Spleen (tissue), 11 donors: Measurements from ENCODE around the gene PEX14. TPM values are rescaled to one million over a fixed set of nuclear protein-coding genes. Genes with fewer than 3 reads are reported as not detected.

Experiments used
- DNase-seq: peaks from one replicate; pipeline ENCODE4 v3.0.0-alpha.2; 2020
- H3K27ac ChIP-seq, 8 donors: fragments of 200-600 bp; sonication (generic) in 7 of 8; 1 replicate in 4 of 8; 2 replicates in 4 of 8; pipeline versions ENCODE4 v1.5.0 to v1.8.0; 2016 to 2021; ENCODE audit warnings: inconsistent platforms in 4 of 8, mild to moderate bottlenecking in 4 of 8, moderate library complexity in 1 of 8
- H3K27me3 ChIP-seq, 7 donors: fragments of 200-600 bp; sonication (generic) in 6 of 7; replicated peaks in 1 of 7; 1 replicate in 4 of 7; 2 replicates in 3 of 7; pipeline versions ENCODE4 v1.5.0 to v1.8.0; 2016 to 2021; ENCODE audit warnings: inconsistent platforms in 3 of 7, mild to moderate bottlenecking in 1 of 7
- H3K36me3 ChIP-seq, 6 donors: fragments of 200-600 bp; sonication (generic) in 5 of 6; 1 replicate in 4 of 6; 2 replicates in 2 of 6; pipeline versions ENCODE4 v1.5.0 to v1.8.0; 2016 to 2021; ENCODE audit warnings: inconsistent platforms in 2 of 6
- H3K4me1 ChIP-seq, 6 donors: fragments of 200-600 bp; sonication (generic) in 5 of 6; 1 replicate in 3 of 6; 2 replicates in 3 of 6; pipeline versions ENCODE4 v1.5.0 to v1.8.0; 2016 to 2021; ENCODE audit warnings: inconsistent platforms in 3 of 6
- H3K4me3 ChIP-seq, 8 donors: fragments of 200-600 bp; sonication (generic) in 7 of 8; 1 replicate in 4 of 8; 2 replicates in 4 of 8; pipeline versions ENCODE4 v1.5.0 to v1.8.0; 2016 to 2021; ENCODE audit warnings: inconsistent platforms in 4 of 8, mild to moderate bottlenecking in 4 of 8, moderate library complexity in 2 of 8
- H3K9me3 ChIP-seq, 8 donors: fragments of 200-600 bp; sonication (generic) in 7 of 8; 1 replicate in 4 of 8; 2 replicates in 4 of 8; pipeline versions ENCODE4 v1.5.0 to v1.8.0; 2016 to 2021; ENCODE audit warnings: inconsistent platforms in 4 of 8
- POLR2A ChIP-seq, 3 donors: fragments of 450-650 bp; IDR thresholded peaks; one replicate each; pipeline ENCODE4 v1.5.1; 2017; ENCODE audit warnings: antibody characterized with exemption in 3 of 3, mild to moderate bottlenecking in 1 of 3
- POLR2AphosphoS5 ChIP-seq, 3 donors: sonication (generic); formaldehyde crosslinking; IDR thresholded peaks; one replicate each; pipeline ENCODE4 v1.5.1; 2017; ENCODE audit warnings: antibody characterized with exemption in 3 of 3
- WGBS, 5 donors: extraction: QIAGEN DNeasy Blood & Tissue Kit in 3 of 5; methylation state at CpG; one replicate each; pipeline versions ENCODE4 v1.1.5 to v1.1.7; 2013 to 2018; 5-methylcytosine and 5-hydroxymethylcytosine counted together
- intact Hi-C: fragments of 100-400 bp; cut with DNase I; formaldehyde crosslinking; loops from one replicate; pipeline ENCODE4 v1.15.0; 2023; ENCODE audit warnings: low total_unique reads
- polyA plus RNA-seq, 3 donors: library from polyadenylated mRNA; stranded (reverse); fragments of 200-250 nt; gene quantifications; one replicate each; pipeline ENCODE4 v1.2.1, GENCODE V29; 2013
- total RNA-seq, 7 donors: library from RNA; depleted of rRNA in 3 of 7; stranded (reverse); fragments of >200 nt in 3 of 7; fragmentation: NEBNext Ultra II Directional in 4 of 7; extraction: Animal tissue kit (Norgen Biotek cat#: 25700) in 4 of 7; gene quantifications; one replicate each; pipeline versions ENCODE4 v1.1.0 to v1.2.1, GENCODE V29; 2016 to 2021
- TF ChIP-seq, protein P1 (sequence below), 11 experiments: fragments of 200-600 bp in 7 of 11; fragments of 450-650 bp in 4 of 11; sonication (generic) in 4 of 11; IDR thresholded peaks in 8 of 11; conservative IDR thresholded peaks in 3 of 11; 1 replicate in 7 of 11; 2 replicates in 4 of 11; pipeline versions ENCODE4 v1.4.0 to v1.8.0; 2016 to 2021; ENCODE audit warnings: antibody characterized with exemption in 11 of 11, inconsistent platforms in 4 of 11, mild to moderate bottlenecking in 1 of 11
- donor health status: healthy with polysubstance abuse.
- donor health status: DM: no; HTN: no; CAD: no; lungs with moderate emphysema.
- donor health status: DM: no; HTN: no; CAD: no.
- donor health status: Bipolar disorder and iron deficiency.
- donor health status: healthy.
- donor health status: DM: no; HTN: no; CAD: no.
- donor health status: DM: yes; HTN: yes; CAD: no.

PEX14 gene
- total and polyA plus RNA-seq, 10 donors, result 9.3 to 19.7 (median 12.1) TPM

GRCh38 chr1:10629091-10629815 lies 154.5 kb downstream of the PEX14 start:
- DNase-seq, result peak; percentile 61
- H3K27ac ChIP-seq, result no peak overlapping the region

GRCh38 chr1:10629816-10630571 lies 155.2 kb downstream of the PEX14 start:
- 86 to 96% (median 91%) methylated on average over 35 to 36 of the region's 36 CpGs for WGBS, 5 donors
- Histone ChIP-seq H3K4me1 (peaks cover 0 to 5% (median 0%) of the 10 kb centered on the region in 6 donors), H3K36me3 (peaks cover 0 to 88% (median 40%) of the 10 kb centered on the region in 6 donors), H3K27me3 (no peaks in the 10 kb centered on the region), H3K4me3 (no peak overlapping the region), H3K27ac (no peak overlapping the region), H3K9me3 (no peaks in the 10 kb centered on the region)
- TF ChIP-seq POLR2AphosphoS5 (IDR thresholded peaks at IDR 0.05) (peak in 1 of 3 donors; percentile 48), POLR2A (IDR thresholded peaks at IDR 0.05) (no peak)
- TF ChIP-seq, protein P1, sequence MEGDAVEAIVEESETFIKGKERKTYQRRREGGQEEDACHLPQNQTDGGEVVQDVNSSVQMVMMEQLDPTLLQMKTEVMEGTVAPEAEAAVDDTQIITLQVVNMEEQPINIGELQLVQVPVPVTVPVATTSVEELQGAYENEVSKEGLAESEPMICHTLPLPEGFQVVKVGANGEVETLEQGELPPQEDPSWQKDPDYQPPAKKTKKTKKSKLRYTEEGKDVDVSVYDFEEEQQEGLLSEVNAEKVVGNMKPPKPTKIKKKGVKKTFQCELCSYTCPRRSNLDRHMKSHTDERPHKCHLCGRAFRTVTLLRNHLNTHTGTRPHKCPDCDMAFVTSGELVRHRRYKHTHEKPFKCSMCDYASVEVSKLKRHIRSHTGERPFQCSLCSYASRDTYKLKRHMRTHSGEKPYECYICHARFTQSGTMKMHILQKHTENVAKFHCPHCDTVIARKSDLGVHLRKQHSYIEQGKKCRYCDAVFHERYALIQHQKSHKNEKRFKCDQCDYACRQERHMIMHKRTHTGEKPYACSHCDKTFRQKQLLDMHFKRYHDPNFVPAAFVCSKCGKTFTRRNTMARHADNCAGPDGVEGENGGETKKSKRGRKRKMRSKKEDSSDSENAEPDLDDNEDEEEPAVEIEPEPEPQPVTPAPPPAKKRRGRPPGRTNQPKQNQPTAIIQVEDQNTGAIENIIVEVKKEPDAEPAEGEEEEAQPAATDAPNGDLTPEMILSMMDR (IDR thresholded peaks at IDR 0.05 in 8 of 11, conservative IDR thresholded peaks at IDR 0.05 in 3 of 11), result no peak
- DNase-seq, result peak; percentile 64
- intact Hi-C loops, result no loop called here

More at GRCh38 chr1:10629091-10629815, 154.5 kb downstream of the PEX14 start:
- H3K4me3 ChIP-seq, result no peak overlapping the region
- H3K9me3 ChIP-seq, result no peaks in the 10 kb centered on the region
- peaks cover 0 to 95% (median 47%) of the 10 kb centered on the region in 6 donors for H3K36me3 ChIP-seq
- 89 to 94% (median 93%) methylated on average over 14 to 25 of the region's 25 CpGs for WGBS, 5 donors
- intact Hi-C loops, result no loop called here
- no peaks in the 10 kb centered on the region for H3K27me3 ChIP-seq
- peaks cover 0 to 5% (median 0%) of the 10 kb centered on the region in 6 donors for H3K4me1 ChIP-seq
- TF ChIP-seq POLR2A (IDR thresholded peaks at IDR 0.05), result no peak

- Histone ChIP-seq H3K9me3 (no peaks in the 10 kb centered on the region), H3K27ac (no peak overlapping the region), H3K4me3 (no peak overlapping the region), H3K36me3 (peaks cover 0 to 81% (median 37%) of the 10 kb centered on the region in 6 donors), H3K27me3 (no peaks in the 10 kb centered on the region), H3K4me1 (peaks cover 0 to 8% (median 0%) of the 10 kb centered on the region in 6 donors)
- no peak for TF ChIP-seq POLR2AphosphoS5 (IDR thresholded peaks at IDR 0.05)
- TF ChIP-seq, protein P1 (IDR thresholded peaks at IDR 0.05 in 8 of 11, conservative IDR thresholded peaks at IDR 0.05 in 3 of 11), result no peak
- TF ChIP-seq POLR2A (IDR thresholded peaks at IDR 0.05), result no peak
- intact Hi-C loops, result no loop called here
- peak; percentile 49 for DNase-seq
- WGBS, 5 donors, result 78 to 90% (median 85%) methylated on average over 8 to 13 of the region's 13 CpGs
These were observed 155.9 kb downstream of the PEX14 start for GRCh38 chr1:10630661-10631120.

- intact Hi-C loops, result no loop called here
- peaks cover 0 to 75% (median 36%) of the 10 kb centered on the region in 6 donors for H3K36me3 ChIP-seq
- H3K4me3 ChIP-seq, result no peak overlapping the region
- no peak overlapping the region for H3K27ac ChIP-seq
- TF ChIP-seq POLR2A (IDR thresholded peaks at IDR 0.05), result no peak
- peak in 1 of 3 donors; percentile 27 for TF ChIP-seq POLR2AphosphoS5 (IDR thresholded peaks at IDR 0.05)
- TF ChIP-seq, protein P1 (IDR thresholded peaks at IDR 0.05 in 8 of 11, conservative IDR thresholded peaks at IDR 0.05 in 3 of 11), result no peak
- H3K9me3 ChIP-seq, result no peaks in the 10 kb centered on the region
- H3K4me1 ChIP-seq, result peaks cover 0 to 8% (median 0%) of the 10 kb centered on the region in 6 donors
- peak; percentile 66 for DNase-seq
- H3K27me3 ChIP-seq, result no peaks in the 10 kb centered on the region
- 85 to 91% (median 86%) methylated on average over 9 to 20 of the region's 20 CpGs for WGBS, 5 donors
These were observed 156.5 kb downstream of the PEX14 start for GRCh38 chr1:10631121-10631810.
